Measurements from ENCODE around the gene CRNKL1. TPM values are rescaled to one million over a fixed set of nuclear protein-coding genes. Genes with fewer than 3 reads are reported as not detected.
A peak's percentile ranks its signal among the peaks of the same experiment; 100 is the strongest.

Gene CRNKL1
- polyA plus RNA-seq, 3 donors: 4.0 to 7.4 (median 5.9) TPM

DNA sequence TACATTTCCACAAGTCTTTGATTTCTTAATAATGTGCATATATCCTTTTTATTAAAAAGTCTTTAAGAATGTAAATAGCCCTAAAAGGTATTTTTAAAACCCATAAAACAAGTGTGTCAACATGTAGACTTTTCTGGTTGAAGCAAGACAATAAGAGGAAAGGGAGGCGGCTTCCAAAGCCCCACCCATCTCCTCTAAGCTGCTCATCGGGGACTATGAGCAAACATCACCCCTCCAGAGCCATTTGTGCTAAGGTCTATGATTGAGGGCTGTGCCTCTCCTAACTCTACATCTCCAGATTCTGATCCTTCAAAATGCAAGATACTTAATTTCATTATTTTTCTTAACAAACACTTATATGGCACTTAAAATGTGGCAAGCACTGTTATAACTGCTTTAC is 37.6 kb downstream of the CRNKL1 start:
- intact Hi-C loops (cut with micrococcal nuclease): no loop called here
- Mint-ChIP-seq H3K27me3 (ENCODE audit: low read depth in 3 of 3) (peaks cover 0 to 4% (median 0%) of the 10 kb centered on the region in 3 donors), H3K4me1 (peaks cover 45% of the 10 kb centered on the region), H3K36me3 (peaks cover 0 to 6% of the 10 kb centered on the region in 2 donors), H3K4me3 (no peak overlapping the region), H3K27ac (peak overlapping the region in 1 of 7 donors; percentile 46), H3K9me3 (peaks cover 0 to 2% (median 0%) of the 10 kb centered on the region in 7 donors)
- no peak overlapping the region for H3K4me3 ChIP-seq (replicated peaks in 1 of 3; ENCODE audit: low read depth in 2 of 3, low read length in 3 of 3)
- peaks cover 0 to 6% of the 10 kb centered on the region in 2 donors for H3K36me3 ChIP-seq (replicated peaks in 1 of 2; ENCODE audit: control insufficient read depth in 1 of 2, insufficient read depth in 2 of 2, low read length in 2 of 2)
- no CpG with 5 or more reads among the region's 2 CpGs for WGBS (ENCODE audit: insufficient coverage)
- TF ChIP-seq, protein P1, sequence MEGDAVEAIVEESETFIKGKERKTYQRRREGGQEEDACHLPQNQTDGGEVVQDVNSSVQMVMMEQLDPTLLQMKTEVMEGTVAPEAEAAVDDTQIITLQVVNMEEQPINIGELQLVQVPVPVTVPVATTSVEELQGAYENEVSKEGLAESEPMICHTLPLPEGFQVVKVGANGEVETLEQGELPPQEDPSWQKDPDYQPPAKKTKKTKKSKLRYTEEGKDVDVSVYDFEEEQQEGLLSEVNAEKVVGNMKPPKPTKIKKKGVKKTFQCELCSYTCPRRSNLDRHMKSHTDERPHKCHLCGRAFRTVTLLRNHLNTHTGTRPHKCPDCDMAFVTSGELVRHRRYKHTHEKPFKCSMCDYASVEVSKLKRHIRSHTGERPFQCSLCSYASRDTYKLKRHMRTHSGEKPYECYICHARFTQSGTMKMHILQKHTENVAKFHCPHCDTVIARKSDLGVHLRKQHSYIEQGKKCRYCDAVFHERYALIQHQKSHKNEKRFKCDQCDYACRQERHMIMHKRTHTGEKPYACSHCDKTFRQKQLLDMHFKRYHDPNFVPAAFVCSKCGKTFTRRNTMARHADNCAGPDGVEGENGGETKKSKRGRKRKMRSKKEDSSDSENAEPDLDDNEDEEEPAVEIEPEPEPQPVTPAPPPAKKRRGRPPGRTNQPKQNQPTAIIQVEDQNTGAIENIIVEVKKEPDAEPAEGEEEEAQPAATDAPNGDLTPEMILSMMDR (IDR thresholded peaks at IDR 0.05): no peak
- peaks cover 26% of the 10 kb centered on the region for H3K79me2 ChIP-seq (ENCODE audit: insufficient read depth, low read length)
- H3K4me1 ChIP-seq (ENCODE audit: control insufficient read depth in 1 of 2, insufficient read depth in 2 of 2, low read length in 2 of 2): peaks cover 37 to 45% of the 10 kb centered on the region in 2 donors
- no peak overlapping the region for H3K27ac ChIP-seq (ENCODE audit: low read depth in 1 of 2, low read length in 2 of 2)
- H4K20me1 ChIP-seq (ENCODE audit: insufficient read depth, low read length): peaks cover 10% of the 10 kb centered on the region
- no peak for DNase-seq
- H3K9me3 ChIP-seq (replicated peaks in 1 of 2; ENCODE audit: control insufficient read depth in 1 of 2, insufficient read depth in 1 of 2, low read length in 2 of 2): no peaks in the 10 kb centered on the region
- H2AFZ ChIP-seq (ENCODE audit: insufficient read depth, low read depth, low read length, poor library complexity, severe bottlenecking): peak overlapping the region; percentile 29
- H3K9ac ChIP-seq (ENCODE audit: insufficient read depth, low read length, poor library complexity, severe bottlenecking): no peak overlapping the region
- H3K4me2 ChIP-seq (replicated peaks; ENCODE audit: extremely low read depth, low read length, poor library complexity, severe bottlenecking): no peak overlapping the region
- no peaks in the 10 kb centered on the region for H3K27me3 ChIP-seq (ENCODE audit: control insufficient read depth in 2 of 2, insufficient read depth in 2 of 2, low read length in 2 of 2)

DNA sequence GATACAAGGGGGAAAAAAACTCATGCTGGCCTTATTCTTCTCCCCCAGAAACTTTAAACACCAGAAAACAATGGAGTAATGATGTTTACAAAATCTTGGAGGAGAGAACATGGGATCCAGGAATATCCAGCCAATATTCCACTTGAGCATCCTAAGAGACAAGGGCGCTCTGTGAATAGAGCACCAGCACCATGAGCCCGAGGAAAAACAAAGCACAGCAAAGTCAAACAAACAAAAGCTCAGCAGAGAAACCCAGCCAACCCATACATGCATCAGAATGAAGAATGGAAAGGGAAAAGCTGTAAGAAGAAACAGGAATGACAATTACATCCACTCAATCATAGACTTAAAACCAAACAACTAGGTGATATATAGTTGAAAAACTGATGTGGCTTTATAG is 39.7 kb downstream of the CRNKL1 start:
- no peak overlapping the region for H3K9ac ChIP-seq (ENCODE audit: insufficient read depth, low read length, poor library complexity, severe bottlenecking)
- intact Hi-C loops (cut with micrococcal nuclease): no loop called here
- Mint-ChIP-seq H3K36me3 (no peaks in the 10 kb centered on the region), H3K9me3 (peaks cover 0 to 2% (median 0%) of the 10 kb centered on the region in 7 donors), H3K27me3 (ENCODE audit: low read depth in 3 of 3) (peaks cover 0 to 6% (median 0%) of the 10 kb centered on the region in 3 donors), H3K4me3 (no peak overlapping the region), H3K4me1 (peaks cover 40% of the 10 kb centered on the region), H3K27ac (no peak overlapping the region)
- H3K9me3 ChIP-seq (replicated peaks in 1 of 2; ENCODE audit: control insufficient read depth in 1 of 2, insufficient read depth in 1 of 2, low read length in 2 of 2): no peaks in the 10 kb centered on the region
- no peaks in the 10 kb centered on the region for H3K27me3 ChIP-seq (ENCODE audit: control insufficient read depth in 2 of 2, insufficient read depth in 2 of 2, low read length in 2 of 2)
- no peak overlapping the region for H3K4me2 ChIP-seq (replicated peaks; ENCODE audit: extremely low read depth, low read length, poor library complexity, severe bottlenecking)
- DNase-seq: no peak
- no peak overlapping the region for H3K4me3 ChIP-seq (replicated peaks in 1 of 3; ENCODE audit: low read depth in 2 of 3, low read length in 3 of 3)
- no peaks in the 10 kb centered on the region for H4K20me1 ChIP-seq (ENCODE audit: insufficient read depth, low read length)
- peaks cover 37 to 46% of the 10 kb centered on the region in 2 donors for H3K4me1 ChIP-seq (ENCODE audit: control insufficient read depth in 1 of 2, insufficient read depth in 2 of 2, low read length in 2 of 2)
- no peak overlapping the region for H2AFZ ChIP-seq (ENCODE audit: insufficient read depth, low read depth, low read length, poor library complexity, severe bottlenecking)
- no peaks in the 10 kb centered on the region for H3K36me3 ChIP-seq (replicated peaks in 1 of 2; ENCODE audit: control insufficient read depth in 1 of 2, insufficient read depth in 2 of 2, low read length in 2 of 2)
- H3K79me2 ChIP-seq (ENCODE audit: insufficient read depth, low read length): peaks cover 5% of the 10 kb centered on the region
- WGBS (ENCODE audit: insufficient coverage): no CpG with 5 or more reads among the region's 2 CpGs
- TF ChIP-seq, protein P1 (IDR thresholded peaks at IDR 0.05): no peak
- H3K27ac ChIP-seq (ENCODE audit: low read depth in 1 of 2, low read length in 2 of 2): no peak overlapping the region
